SK-N-SH treated with all-trans-retinoic acid at 6 μM for 48 hours (cell line): ENCODE data around the gene GLIS1.

Source experiments
- PPARA ChIP-seq: fragments of 250-450 bp; sonication (Bioruptor Pico); IDR thresholded peaks from 2 replicates; pipeline ENCODE4 v1.5.0; 2020; ENCODE audit warnings: mild to moderate bottlenecking, borderline replicate concordance
- ZC3H10 ChIP-seq: fragments of 250-450 bp; sonication (Bioruptor Pico); IDR thresholded peaks from 2 replicates; pipeline ENCODE4 v1.5.1; 2021; ENCODE audit warnings: mild to moderate bottlenecking, moderate library complexity
- ZFP3 ChIP-seq: fragments of 250-450 bp; sonication (Bioruptor Pico); IDR thresholded peaks from 2 replicates; pipeline ENCODE4 v1.5.0; 2020; ENCODE audit warnings: mild to moderate bottlenecking, moderate library complexity
- TF ChIP-seq, protein P1 (sequence below): fragments of 250-450 bp; sonication (Bioruptor Pico); IDR thresholded peaks from 2 replicates; pipeline ENCODE4 v1.5.1; 2020; ENCODE audit warnings: low read depth, mild to moderate bottlenecking, moderate library complexity
- TF ChIP-seq, protein P2 (sequence below): fragments of 250-450 bp; sonication (Bioruptor Pico); IDR thresholded peaks from 2 replicates; pipeline ENCODE4 v1.5.1; 2021; ENCODE audit warnings: mild to moderate bottlenecking, moderate library complexity
- TF ChIP-seq, protein P3 (sequence below): fragments of 250-450 bp; sonication (Bioruptor Pico); IDR thresholded peaks from 2 replicates; pipeline ENCODE4 v1.8.0; 2020; ENCODE audit warnings: mild to moderate bottlenecking, moderate library complexity, borderline replicate concordance

DNA sequence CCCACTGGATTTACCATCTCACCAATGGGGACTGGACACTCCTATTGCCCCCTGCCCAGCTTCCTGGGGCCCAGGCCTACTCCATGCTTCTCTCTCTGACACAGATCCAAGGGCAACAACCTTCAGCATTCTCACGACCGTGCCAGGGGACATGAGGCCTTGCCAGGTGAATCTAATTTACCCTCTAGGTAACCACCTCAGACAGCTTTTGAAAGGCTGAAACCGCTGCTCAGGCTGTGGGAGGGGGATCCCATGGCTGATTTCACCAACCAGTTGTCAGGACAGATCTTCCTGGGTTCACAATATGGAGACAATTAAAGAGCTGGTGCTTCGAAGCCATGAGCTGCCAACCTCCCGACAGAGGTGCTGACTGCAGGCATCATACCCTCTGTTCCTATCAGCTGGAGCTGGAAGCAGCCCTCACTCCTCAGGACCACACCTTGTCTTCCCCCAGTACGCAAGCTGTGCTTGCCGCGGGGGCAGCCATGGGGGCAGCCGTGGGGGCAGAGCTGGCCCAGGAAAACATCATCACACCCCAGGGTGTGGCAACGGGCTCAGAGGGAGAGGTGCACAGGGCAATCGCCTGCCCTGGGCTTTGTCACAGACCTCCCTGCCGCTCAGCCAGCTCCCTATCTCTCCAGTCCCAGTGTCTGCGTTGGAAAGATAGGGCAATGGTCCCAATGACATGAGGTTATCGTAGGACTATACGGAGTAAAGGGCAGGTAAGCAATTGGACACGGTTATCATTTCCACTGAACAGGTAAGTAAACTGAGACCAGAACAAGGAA is 159.5 kb downstream of the GLIS1 start:
- TF ChIP-seq ZFP3 (CRISPR knock-in tag) (no peak), ZC3H10 (CRISPR knock-in tag) (no peak), PPARA (CRISPR knock-in tag) (no peak)
- TF ChIP-seq, protein P1, sequence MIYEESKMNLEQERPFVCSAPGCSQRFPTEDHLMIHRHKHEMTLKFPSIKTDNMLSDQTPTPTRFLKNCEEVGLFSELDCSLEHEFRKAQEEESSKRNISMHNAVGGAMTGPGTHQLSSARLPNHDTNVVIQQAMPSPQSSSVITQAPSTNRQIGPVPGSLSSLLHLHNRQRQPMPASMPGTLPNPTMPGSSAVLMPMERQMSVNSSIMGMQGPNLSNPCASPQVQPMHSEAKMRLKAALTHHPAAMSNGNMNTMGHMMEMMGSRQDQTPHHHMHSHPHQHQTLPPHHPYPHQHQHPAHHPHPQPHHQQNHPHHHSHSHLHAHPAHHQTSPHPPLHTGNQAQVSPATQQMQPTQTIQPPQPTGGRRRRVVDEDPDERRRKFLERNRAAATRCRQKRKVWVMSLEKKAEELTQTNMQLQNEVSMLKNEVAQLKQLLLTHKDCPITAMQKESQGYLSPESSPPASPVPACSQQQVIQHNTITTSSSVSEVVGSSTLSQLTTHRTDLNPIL, result no peak
- TF ChIP-seq, protein P2, sequence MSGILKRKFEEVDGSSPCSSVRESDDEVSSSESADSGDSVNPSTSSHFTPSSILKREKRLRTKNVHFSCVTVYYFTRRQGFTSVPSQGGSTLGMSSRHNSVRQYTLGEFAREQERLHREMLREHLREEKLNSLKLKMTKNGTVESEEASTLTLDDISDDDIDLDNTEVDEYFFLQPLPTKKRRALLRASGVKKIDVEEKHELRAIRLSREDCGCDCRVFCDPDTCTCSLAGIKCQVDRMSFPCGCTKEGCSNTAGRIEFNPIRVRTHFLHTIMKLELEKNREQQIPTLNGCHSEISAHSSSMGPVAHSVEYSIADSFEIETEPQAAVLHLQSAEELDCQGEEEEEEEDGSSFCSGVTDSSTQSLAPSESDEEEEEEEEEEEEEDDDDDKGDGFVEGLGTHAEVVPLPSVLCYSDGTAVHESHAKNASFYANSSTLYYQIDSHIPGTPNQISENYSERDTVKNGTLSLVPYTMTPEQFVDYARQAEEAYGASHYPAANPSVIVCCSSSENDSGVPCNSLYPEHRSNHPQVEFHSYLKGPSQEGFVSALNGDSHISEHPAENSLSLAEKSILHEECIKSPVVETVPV (CRISPR knock-in tag), result no peak
- TF ChIP-seq, protein P3, sequence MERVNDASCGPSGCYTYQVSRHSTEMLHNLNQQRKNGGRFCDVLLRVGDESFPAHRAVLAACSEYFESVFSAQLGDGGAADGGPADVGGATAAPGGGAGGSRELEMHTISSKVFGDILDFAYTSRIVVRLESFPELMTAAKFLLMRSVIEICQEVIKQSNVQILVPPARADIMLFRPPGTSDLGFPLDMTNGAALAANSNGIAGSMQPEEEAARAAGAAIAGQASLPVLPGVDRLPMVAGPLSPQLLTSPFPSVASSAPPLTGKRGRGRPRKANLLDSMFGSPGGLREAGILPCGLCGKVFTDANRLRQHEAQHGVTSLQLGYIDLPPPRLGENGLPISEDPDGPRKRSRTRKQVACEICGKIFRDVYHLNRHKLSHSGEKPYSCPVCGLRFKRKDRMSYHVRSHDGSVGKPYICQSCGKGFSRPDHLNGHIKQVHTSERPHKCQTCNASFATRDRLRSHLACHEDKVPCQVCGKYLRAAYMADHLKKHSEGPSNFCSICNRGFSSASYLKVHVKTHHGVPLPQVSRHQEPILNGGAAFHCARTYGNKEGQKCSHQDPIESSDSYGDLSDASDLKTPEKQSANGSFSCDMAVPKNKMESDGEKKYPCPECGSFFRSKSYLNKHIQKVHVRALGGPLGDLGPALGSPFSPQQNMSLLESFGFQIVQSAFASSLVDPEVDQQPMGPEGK (CRISPR knock-in tag), result no peak
